GM12872 (cell line): Measurements from ENCODE around the gene BPI.

Experiments
- CTCF ChIP-seq: IDR thresholded peaks from 3 replicates; pipeline ENCODE4 v1.5.1; 2011; ENCODE audit warnings: low read depth, mild to moderate bottlenecking, low read length, moderate library complexity; ENCODE audit not compliant: insufficient read depth

Gene BPI

DNA sequence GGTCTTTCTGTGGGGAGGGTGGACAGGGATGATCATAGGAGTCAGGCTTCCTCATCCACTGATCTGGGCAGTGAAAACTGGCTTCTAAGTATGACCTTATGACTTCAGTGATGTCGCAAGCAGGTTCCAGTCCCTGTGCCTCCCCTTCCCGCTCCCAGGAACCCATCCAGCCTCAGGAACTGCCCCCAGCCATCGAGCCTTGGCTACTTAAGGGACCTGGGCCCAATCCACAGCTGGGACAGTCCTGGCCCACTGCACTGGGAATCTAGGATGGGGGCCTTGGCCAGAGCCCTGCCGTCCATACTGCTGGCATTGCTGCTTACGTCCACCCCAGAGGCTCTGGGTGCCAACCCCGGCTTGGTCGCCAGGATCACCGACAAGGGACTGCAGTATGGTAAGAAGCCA lies 42.3 kb downstream of the BPI start, which contains the start of gene LBP:
TSS of gene LBP (plus strand) at position 236 of the 405 bp plus-strand sequence. CDS start at position 271, 35 bp downstream.
- TF ChIP-seq CTCF = no peak

DNA sequence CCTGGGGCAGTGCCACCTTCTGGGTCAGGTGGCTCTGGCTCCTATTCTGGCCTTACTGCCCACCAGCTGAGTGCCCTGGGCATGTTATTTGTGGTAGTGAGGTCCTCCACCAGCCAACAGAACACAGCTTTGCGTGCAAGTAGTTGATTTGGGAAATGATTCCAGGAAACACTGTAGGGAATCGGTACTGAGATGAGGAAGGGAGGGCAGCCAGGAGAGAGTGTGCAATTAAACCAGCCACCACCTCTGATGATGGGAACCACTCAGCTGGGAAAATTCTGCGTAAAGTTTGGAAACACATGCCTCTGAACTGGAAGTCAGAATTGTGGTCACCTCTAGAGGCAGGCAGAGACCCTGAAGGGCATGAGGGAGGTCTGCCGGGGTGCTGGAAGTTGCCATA lies 42.8 kb downstream of the BPI start:
- TF ChIP-seq CTCF = no peak

DNA sequence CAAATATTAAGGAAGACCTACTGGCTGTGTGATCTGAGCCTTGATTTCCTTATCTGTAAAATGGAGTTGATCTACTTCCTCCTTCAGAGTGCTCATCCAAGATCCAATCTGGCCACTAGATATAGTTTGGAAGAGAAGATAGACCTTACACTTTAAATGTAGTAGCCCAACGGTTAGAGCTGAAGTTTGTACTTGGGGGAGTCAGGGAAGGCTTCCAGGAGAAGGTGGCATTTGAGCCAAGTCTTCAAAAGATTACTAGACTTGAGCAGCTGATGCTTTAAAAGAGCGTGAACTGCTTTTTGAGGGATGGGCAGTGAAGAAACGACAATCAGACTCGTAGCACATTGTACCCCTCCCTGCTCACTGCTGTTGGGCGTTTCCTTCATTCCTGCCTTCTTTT lies 45.9 kb downstream of the BPI start:
- TF ChIP-seq CTCF = no peak

DNA sequence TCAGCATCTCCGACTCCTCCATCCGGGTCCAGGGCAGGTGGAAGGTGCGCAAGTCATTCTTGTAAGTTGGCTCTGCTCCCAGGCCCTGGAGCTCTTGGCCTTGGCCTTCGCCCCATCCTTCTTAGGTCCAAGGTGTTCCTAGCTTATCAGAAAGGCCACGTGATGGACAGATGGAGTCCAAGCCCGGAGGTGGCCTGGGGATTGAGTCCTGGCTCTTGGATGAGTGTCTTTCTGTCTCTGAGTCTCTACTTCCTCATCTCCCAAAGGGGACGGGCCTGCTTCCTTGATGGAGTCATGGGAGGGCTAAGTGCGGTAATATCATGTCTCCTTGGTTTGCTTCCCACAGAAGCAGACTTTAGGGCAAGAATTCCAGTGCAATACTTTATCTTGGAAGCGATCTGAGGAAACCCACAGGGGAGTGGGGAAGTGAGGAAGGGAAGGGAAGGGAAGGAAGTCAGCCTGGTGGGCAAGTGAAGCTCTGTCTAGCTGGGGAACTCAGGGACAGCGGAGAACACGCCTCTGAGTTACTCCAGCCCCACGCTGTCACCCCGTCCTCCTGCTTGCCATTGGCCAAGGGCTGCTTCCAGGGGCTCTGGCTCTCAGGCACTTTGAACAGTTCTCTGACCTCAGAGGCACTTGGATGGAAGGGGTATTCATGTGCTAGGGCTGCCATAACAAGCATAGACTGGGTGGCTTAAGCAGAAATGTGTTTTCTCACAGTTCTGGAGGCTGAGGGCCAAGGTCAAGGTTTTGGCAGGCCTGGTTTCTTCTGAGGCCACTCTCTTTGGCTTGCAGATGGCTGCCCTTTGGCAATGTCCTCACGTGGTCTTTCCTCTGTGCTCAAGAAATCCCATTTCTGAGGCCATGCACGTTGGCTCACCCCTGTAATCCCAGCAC lies 47.2 kb downstream of the BPI start:
- no peak for TF ChIP-seq CTCF

GRCh38 chr20:38353316-38353715 lies 49.4 kb downstream of the BPI start:
- TF ChIP-seq CTCF = no peak

DNA sequence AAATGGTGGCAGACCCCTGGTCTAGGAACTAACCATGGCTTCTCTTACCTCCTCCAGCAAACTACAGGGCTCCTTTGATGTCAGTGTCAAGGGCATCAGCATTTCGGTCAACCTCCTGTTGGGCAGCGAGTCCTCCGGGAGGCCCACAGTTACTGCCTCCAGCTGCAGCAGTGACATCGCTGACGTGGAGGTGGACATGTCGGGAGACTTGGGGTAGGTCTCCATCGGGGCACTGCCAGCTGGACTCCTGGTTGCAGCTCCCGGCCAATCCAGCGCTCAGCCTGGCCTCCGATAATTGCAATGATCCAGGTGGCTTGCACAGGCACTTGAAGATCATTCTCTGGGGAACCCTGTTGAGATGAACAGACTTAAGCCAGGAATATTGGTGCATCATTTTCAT lies 50.3 kb downstream of the BPI start:
- no peak for TF ChIP-seq CTCF

DNA sequence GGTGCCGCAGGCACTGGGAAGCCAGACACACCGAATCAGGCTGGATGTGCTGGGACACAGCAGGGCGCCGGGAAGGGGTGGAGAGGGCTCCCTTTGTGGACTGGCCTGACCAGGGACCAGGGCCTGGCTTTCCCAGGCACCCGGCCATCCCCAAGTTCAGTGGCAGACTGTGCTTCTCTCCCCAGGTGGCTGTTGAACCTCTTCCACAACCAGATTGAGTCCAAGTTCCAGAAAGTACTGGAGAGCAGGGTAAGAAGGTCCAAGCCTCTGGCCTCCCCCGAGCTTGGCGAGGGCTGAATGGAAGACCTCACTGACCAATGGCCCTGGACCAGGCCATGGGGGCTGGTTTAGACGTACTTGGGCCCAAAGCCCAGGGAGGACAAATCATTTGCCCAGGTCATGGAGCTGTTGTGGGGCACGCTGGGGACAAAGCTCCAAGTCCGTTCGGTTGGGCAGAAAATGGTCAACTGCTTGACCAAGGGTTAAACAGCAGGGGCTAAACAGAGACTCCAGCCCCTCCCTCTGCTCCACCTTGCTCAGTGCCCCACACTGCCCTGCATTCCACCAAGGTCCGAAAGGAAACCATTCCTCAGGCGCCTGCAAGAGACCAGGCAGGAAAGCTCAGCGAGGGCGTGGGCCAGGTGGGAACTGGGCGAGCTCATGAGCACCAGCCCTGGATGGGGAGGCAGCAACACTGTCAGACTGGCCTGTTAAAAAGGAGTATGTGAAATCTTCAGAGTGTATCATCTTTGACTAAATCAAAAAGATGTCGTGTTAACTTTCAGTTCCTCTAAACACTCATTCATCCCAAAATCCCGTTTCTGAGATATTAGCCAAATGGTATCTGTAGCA lies 51.4 kb downstream of the BPI start:
- no peak for TF ChIP-seq CTCF
